Posterior vena cava (tissue), 2 donors: ENCODE data around the gene JDP2. TPM values are rescaled to one million over a fixed set of nuclear protein-coding genes. Genes with fewer than 3 reads are reported as not detected.

Experiments used
- DNase-seq: peaks from one replicate; pipeline ENCODE4 v3.0.0-alpha.2; 2020; ENCODE audit warnings: low spot score
- intact Hi-C, 2 donors: fragments of 100-400 bp; cut with DNase I; formaldehyde crosslinking; loops; one replicate each; pipeline versions ENCODE4 v1.14.1 to v1.14.2; 2022 to 2023
- total RNA-seq, 2 donors: library from RNA; stranded (reverse); fragmentation: NEBNext Ultra II Directional; extraction: Animal tissue kit (Norgen Biotek cat#: 25700); gene quantifications; one replicate each; pipeline ENCODE4 v1.2.1, GENCODE V29; 2021
- donor health status: DM: yes; HTN: yes; CAD: no.
- donor health status: DM: yes; HTN: yes; CAD: no.

Gene JDP2
- total RNA-seq, 2 donors from 2014 or later, result 44.2 to 54.8 TPM

- intact Hi-C loops, result loop anchor here in 1 of 2 donors (10.0 kb wide), 1 partner anchor 371 kb away; the partner anchor contains the start of gene NEK9
- no peak for DNase-seq
Measured at GRCh38 chr14:75495882-75496281, 68.1 kb downstream of the JDP2 start.

- no peak for DNase-seq
- intact Hi-C loops, result loop anchor here in 1 of 2 donors (10.0 kb wide), 1 partner anchor 372 kb away; the partner anchor contains the start of gene NEK9
Measured at GRCh38 chr14:75496755-75497154, 68.9 kb downstream of the JDP2 start.

- intact Hi-C loops, result loop anchor here in 1 of 2 donors (10.0 kb wide), 1 partner anchor 372 kb away; the partner anchor contains the start of gene NEK9
- no peak for DNase-seq
Measured at GRCh38 chr14:75497191-75497590, 69.4 kb downstream of the JDP2 start.

GRCh38 chr14:75497701-75498100 is 69.9 kb downstream of the JDP2 start:
- no peak for DNase-seq
- intact Hi-C loops, result loop anchor here in 1 of 2 donors (10.0 kb wide), 1 partner anchor 373 kb away; the partner anchor contains the start of gene NEK9

GRCh38 chr14:75499084-75499875 is 71.5 kb downstream of the JDP2 start:
- DNase-seq, result no peak
- intact Hi-C loops, result loop anchor here in 1 of 2 donors (10.0 kb wide), 1 partner anchor 374 kb away; the partner anchor contains the start of gene NEK9

- DNase-seq, result no peak
- intact Hi-C loops, result no loop called here
Measured at GRCh38 chr14:75501080-75501479, 73.3 kb downstream of the JDP2 start.

GRCh38 chr14:75504411-75504810 is 76.6 kb downstream of the JDP2 start:
- intact Hi-C loops, result no loop called here
- DNase-seq, result no peak

GRCh38 chr14:75506930-75507329 is 79.1 kb downstream of the JDP2 start:
- intact Hi-C loops, result no loop called here
- no peak for DNase-seq

- intact Hi-C loops, result no loop called here
- no peak for DNase-seq
Measured at GRCh38 chr14:75510547-75510946, 82.7 kb downstream of the JDP2 start.

- intact Hi-C loops, result no loop called here
- no peak for DNase-seq
Measured at GRCh38 chr14:75511201-75511600, 83.4 kb downstream of the JDP2 start.

- DNase-seq, result no peak
- intact Hi-C loops, result no loop called here
Measured at GRCh38 chr14:75513911-75514672, 86.3 kb downstream of the JDP2 start.

GRCh38 chr14:75514673-75515628 is 87.1 kb downstream of the JDP2 start:
- no peak for DNase-seq
- intact Hi-C loops, result no loop called here

GRCh38 chr14:75515629-75515996 is 87.8 kb downstream of the JDP2 start:
- intact Hi-C loops, result no loop called here
- no peak for DNase-seq

- intact Hi-C loops, result no loop called here
- no peak for DNase-seq
Measured at GRCh38 chr14:75518625-75519024, 90.8 kb downstream of the JDP2 start.

GRCh38 chr14:75519394-75519793 is 91.6 kb downstream of the JDP2 start:
- no peak for DNase-seq
- intact Hi-C loops, result no loop called here

- intact Hi-C loops, result no loop called here
- DNase-seq, result no peak
Measured at GRCh38 chr14:75519826-75520728, 92.3 kb downstream of the JDP2 start.

GRCh38 chr14:75520852-75521251 is 93.0 kb downstream of the JDP2 start:
- intact Hi-C loops, result no loop called here
- DNase-seq, result no peak
